K562 (cell line): Measurements from ENCODE around the gene MYLK2. TPM values are rescaled to one million over a fixed set of nuclear protein-coding genes. Genes with fewer than 3 reads are reported as not detected.

Experiments
- ATAC-seq: fragments of 200-7000 bp; cut with Tn5 transposase; 3 replicates; pipeline ENCODE4 v1.9.1; 2020; ENCODE audit warnings: moderate library complexity
- BruUV-seq: library from RNA; stranded (reverse); fragments of 400-500 nt; replicated peaks from 2 replicates; lab custom pipeline; 2021; lab: Mats Ljungman, UMichigan
- CTCF ChIA-PET: fragments of 300-600 bp; formaldehyde crosslinking; extraction: SDS; loops from one replicate; lab custom pipeline; 2021; ENCODE audit warnings: low intra/inter-chr PET ratio; lab: Yijun Ruan, JAX
- POLR2A ChIA-PET: fragments of 300-600, 350-650 bp; sonication (Branson Sonifier 250); formaldehyde crosslinking; extraction: SDS; loops from one replicate; lab custom pipeline; 2021; ENCODE audit warnings: antibody characterized with exemption, inconsistent platforms; lab: Yijun Ruan, JAX
- DNase-seq, 4 experiments: peaks; one replicate each; pipeline versions ENCODE4 v3.0.0 to v3.0.0-alpha.2; 2011 to 2018; ENCODE audit warnings: low spot score in 3 of 4, mixed read lengths in 3 of 4; ENCODE audit errors: extremely low read depth in 1 of 4
- FAIRE-seq: peaks from 2 replicates; lab custom pipeline; 2011; peaks lifted over from hg19 to GRCh38; lab: Jason Lieb, UNC
- H2AFZ ChIP-seq: 2 replicates; pipeline ENCODE4 v1.6.0; 2011; ENCODE audit warnings: low read depth, low read length, control low read depth, inconsistent platforms
- H3K27ac ChIP-seq: fragments of 200-600 bp; 3 replicates; pipeline ENCODE4 v1.8.0; 2011; ENCODE audit warnings: low read depth, mild to moderate bottlenecking, control low read depth, inconsistent platforms, low read length, moderate library complexity, mixed read lengths; ENCODE audit errors: extremely low read depth
- H3K27me3 ChIP-seq, 2 experiments: fragments of 300-600 bp in 1 of 2; 2 replicates in 1 of 2; 3 replicates in 1 of 2; pipeline versions ENCODE4 v1.6.0 to v1.8.0; 2011; ENCODE audit warnings: inconsistent platforms in 2 of 2, low read length in 2 of 2, mild to moderate bottlenecking in 1 of 2, mixed read lengths in 1 of 2, moderate library complexity in 1 of 2; ENCODE audit not compliant: control insufficient read depth in 2 of 2, insufficient read depth in 2 of 2
- H3K36me3 ChIP-seq: fragments of 300-600 bp; 3 replicates; pipeline ENCODE4 v1.8.0; 2011; ENCODE audit warnings: mild to moderate bottlenecking, low read length, inconsistent platforms; ENCODE audit not compliant: control insufficient read depth, insufficient read depth
- H3K4me1 ChIP-seq, 2 experiments: fragments of 200-600 bp in 1 of 2; replicated peaks in 1 of 2; 2 replicates in 1 of 2; 3 replicates in 1 of 2; pipeline versions ENCODE4 v1.5.1 to v1.8.0; 2011; ENCODE audit warnings: inconsistent platforms in 2 of 2, low read length in 2 of 2, mild to moderate bottlenecking in 1 of 2, mixed read lengths in 1 of 2, moderate library complexity in 1 of 2; ENCODE audit not compliant: control insufficient read depth in 2 of 2, insufficient read depth in 2 of 2
- H3K4me2 ChIP-seq: 2 replicates; pipeline ENCODE4 v1.6.1; 2011; ENCODE audit warnings: low read length, control low read depth, inconsistent platforms, mixed read lengths; ENCODE audit not compliant: insufficient read depth
- H3K4me3 ChIP-seq: fragments of 200-600 bp; sonication (generic), shearing (Covaris generic); 2 replicates; pipeline ENCODE4 v1.5.1; 2016; ENCODE audit warnings: control low read depth, inconsistent platforms
- H3K79me2 ChIP-seq: fragments of 200-600 bp; 3 replicates; pipeline ENCODE4 v1.8.0; 2011; ENCODE audit warnings: low read length, inconsistent platforms; ENCODE audit not compliant: control insufficient read depth, insufficient read depth
- H3K9ac ChIP-seq, 2 experiments: 2 replicates each; pipeline versions ENCODE4 v1.6.0 to v1.6.1; 2011; ENCODE audit warnings: low read depth in 2 of 2, low read length in 2 of 2, control low read depth in 1 of 2, inconsistent platforms in 1 of 2, mild to moderate bottlenecking in 1 of 2, mixed read lengths in 1 of 2; ENCODE audit not compliant: insufficient read depth in 1 of 2
- H3K9me1 ChIP-seq: one replicate; pipeline ENCODE4 v1.6.0; 2011; ENCODE audit warnings: inconsistent platforms, mild to moderate bottlenecking, low read length, moderate library complexity; ENCODE audit not compliant: control insufficient read depth, insufficient read depth
- H3K9me3 ChIP-seq: replicated peaks from 2 replicates; pipeline ENCODE4 v1.5.1; 2011; ENCODE audit warnings: low read depth, low read length, inconsistent platforms; ENCODE audit not compliant: control insufficient read depth, insufficient read depth
- H4K20me1 ChIP-seq: replicated peaks from 2 replicates; pipeline ENCODE4 v1.6.1; 2011; ENCODE audit warnings: low read length, inconsistent platforms, mixed read lengths; ENCODE audit not compliant: control insufficient read depth, insufficient read depth
- ARID1B ChIP-seq: fragments of 450-650 bp; IDR thresholded peaks from 2 replicates; pipeline ENCODE4 v1.6.1; 2016; ENCODE audit warnings: antibody characterized with exemption, mild to moderate bottlenecking, inconsistent platforms
- CTBP1 ChIP-seq: fragments of 450-650 bp; IDR thresholded peaks from 2 replicates; pipeline ENCODE4 v1.6.1; 2016; ENCODE audit warnings: borderline replicate concordance
- L3MBTL2 ChIP-seq: fragments of 450-650 bp; IDR thresholded peaks from 2 replicates; pipeline ENCODE4 v1.6.1; 2016; ENCODE audit warnings: mild to moderate bottlenecking, moderate library complexity
- MAZ ChIP-seq, 2 experiments: fragments of 450-650 bp in 1 of 2; sonication (generic) in 1 of 2; formaldehyde crosslinking; IDR thresholded peaks in 1 of 2; conservative IDR thresholded peaks in 1 of 2; 2 replicates each; pipeline versions ENCODE4 v1.4.0 to v1.5.0; 2020; ENCODE audit warnings: mild to moderate bottlenecking in 1 of 2, missing genetic modification reagents in 1 of 2
- NELFE ChIP-seq: IDR thresholded peaks from 2 replicates; pipeline ENCODE4 v1.6.1; 2011; ENCODE audit warnings: mild to moderate bottlenecking; ENCODE audit not compliant: insufficient read depth, insufficient read length
- PCBP1 ChIP-seq: fragments of 200-400 bp; formaldehyde crosslinking; IDR thresholded peaks from 2 replicates; pipeline ENCODE4 v1.6.1; 2018; ENCODE audit warnings: mild to moderate bottlenecking, low read depth, low read length; ENCODE audit not compliant: poor library complexity, severe bottlenecking
- RB1 ChIP-seq: fragments of 450-650 bp; IDR thresholded peaks from 2 replicates; pipeline ENCODE4 v1.6.1; 2017; ENCODE audit warnings: low read depth, mild to moderate bottlenecking
- TGIF2 ChIP-seq: sonication (generic); formaldehyde crosslinking; IDR thresholded peaks from 2 replicates; pipeline ENCODE4 v1.8.1; 2022; ENCODE audit warnings: mild to moderate bottlenecking, missing genetic modification reagents, moderate library complexity
- THRAP3 ChIP-seq: fragments of 450-650 bp; IDR thresholded peaks from 2 replicates; pipeline ENCODE4 v1.6.1; 2016; ENCODE audit warnings: mild to moderate bottlenecking, inconsistent platforms, borderline replicate concordance
- ZNF12 ChIP-seq: sonication (generic); formaldehyde crosslinking; IDR thresholded peaks from 2 replicates; pipeline ENCODE4 v1.4.0; 2020; ENCODE audit warnings: mild to moderate bottlenecking, missing genetic modification reagents
- ZNF583 ChIP-seq: fragments of 250-450 bp; sonication (Bioruptor Pico); IDR thresholded peaks from 2 replicates; pipeline ENCODE4 v1.4.0; 2020
- WGBS: fragments of 100-300 bp; shearing (Covaris generic); methylation state at CpG from one replicate; pipeline ENCODE4 v1.1.6; 2016; ENCODE audit warnings: low coverage, mixed read lengths; ENCODE audit not compliant: insufficient coverage; ENCODE audit errors: missing lambda C conversion rate; 5-methylcytosine and 5-hydroxymethylcytosine counted together
- in situ Hi-C: fragments of 300-500 bp; cut with MboI; formaldehyde crosslinking; loops from 4 replicates; pipeline ENCODE4 v1.15.0; 2018; ENCODE audit warnings: inconsistent platforms, mixed read lengths
- intact Hi-C: fragments of 100-400 bp; cut with micrococcal nuclease; formaldehyde crosslinking; loops from 2 replicates; pipeline ENCODE4 v1.14.2; 2022
- polyA plus RNA-seq, 8 experiments: library from polyadenylated mRNA; depleted of rRNA in 4 of 8; stranded (reverse) in 5 of 8; unstranded in 3 of 8; fragments of >200 nt; fragmentation: Nextera tagmentation in 2 of 8; fragmentation: Illumina TruSeq in 1 of 8; extraction: Ambion mirVana in 2 of 8; extraction: Trizol in 1 of 8; gene quantifications; 2 replicates each; pipeline versions ENCODE4 v1.2.1 to v1.2.3, GENCODE V29; 2011 to 2014; ENCODE audit warnings: inconsistent platforms in 1 of 8, missing spikeins in 1 of 8
- total RNA-seq, 7 experiments: library from RNA; depleted of rRNA in 6 of 7; stranded (reverse); fragments of >200 nt in 6 of 7; fragmentation: Illumina TruSeq in 2 of 7; extraction: Trizol in 2 of 7; gene quantifications; 2 replicates each; pipeline versions ENCODE4 v1.2.1 to v1.2.3, GENCODE V29; 2011 to 2021; ENCODE audit warnings: low replicate concordance in 1 of 7
- TF ChIP-seq, protein P1 (sequence below): sonication (generic); formaldehyde crosslinking; IDR thresholded peaks from 2 replicates; pipeline ENCODE4 v1.8.1; 2023; ENCODE audit warnings: mild to moderate bottlenecking, missing genetic modification reagents
- TF ChIP-seq, protein P2 (sequence below), 2 experiments: IDR thresholded peaks; 2 replicates each; pipeline ENCODE4 v1.6.1; 2011; ENCODE audit warnings: borderline replicate concordance in 1 of 2, control low read depth in 1 of 2, low read depth in 1 of 2, low read length in 1 of 2, mild to moderate bottlenecking in 1 of 2, mixed read lengths in 1 of 2, moderate library complexity in 1 of 2; ENCODE audit not compliant: insufficient read depth in 1 of 2, insufficient read length in 1 of 2, poor library complexity in 1 of 2, severe bottlenecking in 1 of 2; ENCODE audit errors: extremely low read depth in 1 of 2

The MYLK2 gene
- total and polyA plus RNA-seq, 9 of the 15 experiments (the other 6 are each of a cell fraction or from before 2014, with no cell fraction given) = 0.07 to 0.53 (median 0.18) TPM; not detected in 2

DNA sequence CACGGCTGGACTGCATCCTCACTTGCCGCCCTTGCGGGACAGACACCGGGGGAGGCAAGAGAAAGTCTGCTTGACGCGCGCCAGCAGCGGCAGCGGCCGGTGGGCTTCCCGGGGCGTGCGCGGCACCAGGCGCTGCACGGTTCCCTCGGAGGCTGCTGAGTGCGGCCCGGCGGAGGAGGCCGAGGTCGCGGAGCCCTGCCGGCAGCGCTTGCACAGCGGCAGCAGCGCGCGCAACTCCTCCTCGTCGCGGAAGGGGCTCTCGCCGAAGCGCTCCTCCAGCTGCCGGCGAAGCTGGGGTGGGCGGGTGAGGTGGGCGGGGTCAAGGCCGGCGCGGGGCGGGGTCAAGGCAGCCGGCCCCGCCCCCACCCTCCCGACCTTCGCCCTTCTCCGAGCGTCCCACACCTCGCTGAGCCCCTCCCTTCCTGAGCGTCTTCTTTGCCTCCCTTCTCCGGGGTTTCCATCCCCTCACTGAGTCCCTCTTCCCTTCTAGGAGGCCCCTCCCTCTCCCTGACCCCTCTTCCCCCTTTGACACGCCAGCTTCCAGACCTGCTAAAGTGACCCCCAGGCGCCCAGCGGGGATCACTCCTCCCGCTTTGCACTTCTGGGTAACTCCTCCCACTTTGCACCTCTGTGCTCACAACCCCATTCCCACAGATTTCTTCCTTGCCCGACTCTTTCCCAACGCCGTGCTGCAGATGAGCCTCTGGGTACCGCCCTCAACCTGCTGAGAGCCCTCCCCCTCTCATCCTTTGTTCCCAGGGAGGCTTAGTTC lies 42.4 kb downstream of the MYLK2 start:
- Histone ChIP-seq H3K27ac (no peak overlapping the region), H4K20me1 (peaks cover 14% of the 10 kb centered on the region), H2AFZ (peak overlapping the region; percentile 76), H3K4me2 (peak overlapping the region; percentile 70), H3K9me1 (peaks cover 2% of the 10 kb centered on the region), H3K9ac (peak overlapping the region in 1 of 2 experiments; percentile 88; a peak in 3 of 4 replicates), H3K36me3 (no peaks in the 10 kb centered on the region), H3K4me1 (peaks cover 0 to 17% of the 10 kb centered on the region in 2 experiments; a peak in 3 of 5 replicates), H3K79me2 (no peaks in the 10 kb centered on the region), H3K4me3 (peak overlapping the region; percentile 40), H3K9me3 (no peaks in the 10 kb centered on the region), H3K27me3 (peaks cover 23 to 67% of the 10 kb centered on the region in 2 experiments)
- in situ Hi-C loops = loop anchor here (5.0 kb wide), 1 partner anchor 91 kb away; the partner anchor contains the start of gene PDRG1
- peak; percentile 78 to 99 (median 98) for DNase-seq
- POLR2A ChIA-PET = interaction anchor here (0.6 to 0.8 kb wide), 2 partner anchors 147 to 259 kb away, joined by 3 read pairs; no protein-coding TSS in a partner anchor
- BruUV-seq = no TSS peak
- CTCF ChIA-PET = no interaction called here
- intact Hi-C loops = no loop called here
- peak; percentile 98 for ATAC-seq
- WGBS = 2% methylated on average over 31 of the region's 60 CpGs
- FAIRE-seq = no peak
- peak; percentile 48 for TF ChIP-seq L3MBTL2
- TF ChIP-seq ARID1B = no peak
- 0 out of 4 replicates have a peak, but pooled peaks of 1 of the 2 experiments have one; percentile 25 for TF ChIP-seq MAZ (CRISPR knock-in tag; conservative IDR thresholded peaks at IDR 0.05 in 1 of 2, IDR thresholded peaks at IDR 0.05 in 1 of 2)
- TF ChIP-seq THRAP3 = no peak
- no peak for TF ChIP-seq ZNF12 (CRISPR knock-in tag)
- peak; percentile 36; the same call in 1 of the 2 replicates for TF ChIP-seq RB1
- TF ChIP-seq, protein P1, sequence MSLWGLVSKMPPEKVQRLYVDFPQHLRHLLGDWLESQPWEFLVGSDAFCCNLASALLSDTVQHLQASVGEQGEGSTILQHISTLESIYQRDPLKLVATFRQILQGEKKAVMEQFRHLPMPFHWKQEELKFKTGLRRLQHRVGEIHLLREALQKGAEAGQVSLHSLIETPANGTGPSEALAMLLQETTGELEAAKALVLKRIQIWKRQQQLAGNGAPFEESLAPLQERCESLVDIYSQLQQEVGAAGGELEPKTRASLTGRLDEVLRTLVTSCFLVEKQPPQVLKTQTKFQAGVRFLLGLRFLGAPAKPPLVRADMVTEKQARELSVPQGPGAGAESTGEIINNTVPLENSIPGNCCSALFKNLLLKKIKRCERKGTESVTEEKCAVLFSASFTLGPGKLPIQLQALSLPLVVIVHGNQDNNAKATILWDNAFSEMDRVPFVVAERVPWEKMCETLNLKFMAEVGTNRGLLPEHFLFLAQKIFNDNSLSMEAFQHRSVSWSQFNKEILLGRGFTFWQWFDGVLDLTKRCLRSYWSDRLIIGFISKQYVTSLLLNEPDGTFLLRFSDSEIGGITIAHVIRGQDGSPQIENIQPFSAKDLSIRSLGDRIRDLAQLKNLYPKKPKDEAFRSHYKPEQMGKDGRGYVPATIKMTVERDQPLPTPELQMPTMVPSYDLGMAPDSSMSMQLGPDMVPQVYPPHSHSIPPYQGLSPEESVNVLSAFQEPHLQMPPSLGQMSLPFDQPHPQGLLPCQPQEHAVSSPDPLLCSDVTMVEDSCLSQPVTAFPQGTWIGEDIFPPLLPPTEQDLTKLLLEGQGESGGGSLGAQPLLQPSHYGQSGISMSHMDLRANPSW (CRISPR knock-in tag) = no peak
- no peak for TF ChIP-seq ZNF583
- TF ChIP-seq PCBP1 = peak; percentile 26
- TF ChIP-seq NELFE = no peak
- TF ChIP-seq, protein P2, sequence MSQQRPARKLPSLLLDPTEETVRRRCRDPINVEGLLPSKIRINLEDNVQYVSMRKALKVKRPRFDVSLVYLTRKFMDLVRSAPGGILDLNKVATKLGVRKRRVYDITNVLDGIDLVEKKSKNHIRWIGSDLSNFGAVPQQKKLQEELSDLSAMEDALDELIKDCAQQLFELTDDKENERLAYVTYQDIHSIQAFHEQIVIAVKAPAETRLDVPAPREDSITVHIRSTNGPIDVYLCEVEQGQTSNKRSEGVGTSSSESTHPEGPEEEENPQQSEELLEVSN (IDR thresholded peaks at IDR 0.05; ENCODE audit: borderline replicate concordance in 1 of 2, extremely low read depth in 1 of 2, insufficient read depth in 1 of 2, insufficient read length in 1 of 2, low read depth in 1 of 2, low read length in 1 of 2, poor library complexity in 1 of 2, severe bottlenecking in 1 of 2) = peak in 1 of 2 experiments; percentile 42
- TF ChIP-seq TGIF2 (CRISPR knock-in tag) = no peak
- peak; percentile 12; the same call in 1 of the 2 replicates for TF ChIP-seq CTBP1
